ENCODE data around the gene ACCS. TPM values are rescaled to one million over a fixed set of nuclear protein-coding genes. Genes with fewer than 3 reads are reported as not detected.

ACCS gene
- total RNA-seq, 1 experiment from 2014 or later = 7.5 TPM

DNA sequence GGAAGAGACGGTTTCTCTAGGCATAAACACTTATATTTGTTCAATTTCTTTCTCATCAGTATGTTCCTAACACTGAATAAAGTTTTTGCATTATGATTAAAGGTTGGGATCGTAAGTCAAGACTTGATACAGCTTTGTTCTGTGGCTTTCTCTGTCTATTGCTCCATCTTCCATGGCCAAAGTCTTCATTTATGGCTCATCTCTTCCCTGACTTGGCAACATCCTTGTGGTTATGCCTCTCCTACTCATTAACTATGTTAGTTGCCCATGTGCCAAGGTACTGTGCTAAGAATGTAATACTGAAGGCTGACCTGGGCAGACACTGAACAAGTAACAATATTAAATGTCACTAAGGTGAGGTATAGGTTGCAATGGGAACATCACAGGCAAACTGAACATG, 19.9 kb upstream of the ACCS start:
- Histone ChIP-seq H2BK15ac (ENCODE audit: low read depth, low read length) (no peak overlapping the region), H3K27ac (ENCODE audit: insufficient read length, low read depth, low read length) (no peak overlapping the region), H3K4ac (ENCODE audit: low read depth, low read length) (no peak overlapping the region), H3K56ac (ENCODE audit: insufficient read length, low read depth, low read length) (no peak overlapping the region), H2AFZ (ENCODE audit: low read length) (no peak overlapping the region), H3K4me1 (ENCODE audit: insufficient read depth, low read length) (no peaks in the 10 kb centered on the region), H2BK120ac (ENCODE audit: low read depth, low read length, poor library complexity, severe bottlenecking) (no peak overlapping the region), H3K23me2 (ENCODE audit: insufficient read length, low read depth, low read length, poor library complexity, severe bottlenecking) (no peaks in the 10 kb centered on the region), H3K18ac (ENCODE audit: insufficient read length, low read depth, low read length) (no peak overlapping the region), H3K14ac (ENCODE audit: insufficient read depth, low read length) (no peak overlapping the region), H3K4me2 (ENCODE audit: insufficient read depth, insufficient read length, low read length) (no peak overlapping the region), H4K20me1 (ENCODE audit: control insufficient read depth, insufficient read depth, insufficient read length) (no peaks in the 10 kb centered on the region), H3T11ph (ENCODE audit: low read length) (no peak overlapping the region), H3K79me2 (ENCODE audit: insufficient read depth, low read length) (no peaks in the 10 kb centered on the region), H2BK5ac (ENCODE audit: insufficient read length, low read length) (no peak overlapping the region), H3K79me1 (ENCODE audit: insufficient read depth, low read depth, low read length, poor library complexity, severe bottlenecking) (no peaks in the 10 kb centered on the region), H2BK20ac (ENCODE audit: low read depth, low read length, poor library complexity, severe bottlenecking) (no peak overlapping the region), H3K23ac (ENCODE audit: insufficient read length, low read depth, low read length) (no peak overlapping the region), H4K8ac (replicated peaks; ENCODE audit: insufficient read length, low read depth, low read length) (no peak overlapping the region), H2BK12ac (ENCODE audit: insufficient read length, low read depth, low read length) (no peak overlapping the region), H3K9me3 (ENCODE audit: control insufficient read depth, low read depth, low read length) (no peaks in the 10 kb centered on the region), H4K91ac (ENCODE audit: insufficient read length, low read depth, low read length) (no peak overlapping the region), H3K9ac (ENCODE audit: extremely low read depth, insufficient read length, low read length) (no peak overlapping the region), H2AK5ac (ENCODE audit: insufficient read length, low read length) (no peak overlapping the region), H3K27me3 (ENCODE audit: insufficient read depth, low read length) (no peaks in the 10 kb centered on the region; the same call in 1 of the 2 replicates), H4K5ac (ENCODE audit: insufficient read length, low read depth, low read length) (no peak overlapping the region)
- Mint-ChIP-seq H3K27me3 (ENCODE audit: low read depth) (peaks cover 16% of the 10 kb centered on the region), H3K4me3 (no peak overlapping the region), H3K9me3 (peaks cover 3 to 5% of the 10 kb centered on the region in 2 experiments; a peak in 3 of 5 replicates), H3K27ac (no peak overlapping the region), H3K4me1 (no peaks in the 10 kb centered on the region), H3K36me3 (ENCODE audit: insufficient read depth in 1 of 3, low read depth in 3 of 3) (no peaks in the 10 kb centered on the region)
- no CpG with 5 or more reads among the region's 2 CpGs for WGBS (ENCODE audit: extremely low coverage, insufficient read length, low lambda C conversion rate)
- DNase-seq = no peak
- TF ChIP-seq, protein P1, sequence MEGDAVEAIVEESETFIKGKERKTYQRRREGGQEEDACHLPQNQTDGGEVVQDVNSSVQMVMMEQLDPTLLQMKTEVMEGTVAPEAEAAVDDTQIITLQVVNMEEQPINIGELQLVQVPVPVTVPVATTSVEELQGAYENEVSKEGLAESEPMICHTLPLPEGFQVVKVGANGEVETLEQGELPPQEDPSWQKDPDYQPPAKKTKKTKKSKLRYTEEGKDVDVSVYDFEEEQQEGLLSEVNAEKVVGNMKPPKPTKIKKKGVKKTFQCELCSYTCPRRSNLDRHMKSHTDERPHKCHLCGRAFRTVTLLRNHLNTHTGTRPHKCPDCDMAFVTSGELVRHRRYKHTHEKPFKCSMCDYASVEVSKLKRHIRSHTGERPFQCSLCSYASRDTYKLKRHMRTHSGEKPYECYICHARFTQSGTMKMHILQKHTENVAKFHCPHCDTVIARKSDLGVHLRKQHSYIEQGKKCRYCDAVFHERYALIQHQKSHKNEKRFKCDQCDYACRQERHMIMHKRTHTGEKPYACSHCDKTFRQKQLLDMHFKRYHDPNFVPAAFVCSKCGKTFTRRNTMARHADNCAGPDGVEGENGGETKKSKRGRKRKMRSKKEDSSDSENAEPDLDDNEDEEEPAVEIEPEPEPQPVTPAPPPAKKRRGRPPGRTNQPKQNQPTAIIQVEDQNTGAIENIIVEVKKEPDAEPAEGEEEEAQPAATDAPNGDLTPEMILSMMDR (conservative IDR thresholded peaks at IDR 0.05) = no peak

Measured in H9 (cell line).